ENCODE data around the gene CALD1.

Gene CALD1

GRCh38 chr7:134778941-134779740 lies at the start of gene CALD1:
Gene CALD1 (plus strand): TSS chr7:134779634. CDS start chr7:134867734, 88,100 bp downstream.
- DNase-seq: no peak

- DNase-seq: no peak
Observed at GRCh38 chr7:134729895-134730294, 49.5 kb upstream of the CALD1 start.

- no peak for DNase-seq
Observed at GRCh38 chr7:134730411-134730829, 49.0 kb upstream of the CALD1 start.

GRCh38 chr7:134731616-134732015 lies 47.8 kb upstream of the CALD1 start:
- no peak for DNase-seq

GRCh38 chr7:134732728-134733127 lies 46.7 kb upstream of the CALD1 start:
- DNase-seq: no peak

GRCh38 chr7:134736381-134736780 lies 43.1 kb upstream of the CALD1 start:
- DNase-seq: no peak

GRCh38 chr7:134737566-134738345 lies 41.7 kb upstream of the CALD1 start:
- no peak for DNase-seq

- DNase-seq: no peak
Observed at GRCh38 chr7:134739362-134739761, 40.1 kb upstream of the CALD1 start.

- DNase-seq: no peak
Observed at GRCh38 chr7:134740376-134740775, 39.1 kb upstream of the CALD1 start.

GRCh38 chr7:134741907-134742635 lies 37.4 kb upstream of the CALD1 start:
- no peak for DNase-seq

GRCh38 chr7:134742688-134743350 lies 36.6 kb upstream of the CALD1 start:
- no peak for DNase-seq

GRCh38 chr7:134744569-134744968 lies 34.9 kb upstream of the CALD1 start:
- no peak for DNase-seq

- DNase-seq: no peak
Observed at GRCh38 chr7:134747326-134747725, 32.1 kb upstream of the CALD1 start.

- no peak for DNase-seq
Observed at GRCh38 chr7:134750083-134751062, 29.1 kb upstream of the CALD1 start.

GRCh38 chr7:134752006-134752760 lies 27.3 kb upstream of the CALD1 start:
- no peak for DNase-seq

- no peak for DNase-seq
Observed at GRCh38 chr7:134755422-134756022, 23.9 kb upstream of the CALD1 start.

GRCh38 chr7:134757938-134758337 lies 21.5 kb upstream of the CALD1 start:
- no peak for DNase-seq

GRCh38 chr7:134758981-134759380 lies 20.5 kb upstream of the CALD1 start:
- DNase-seq: no peak

GRCh38 chr7:134761266-134761665 lies 18.2 kb upstream of the CALD1 start:
- DNase-seq: no peak

- no peak for DNase-seq
Observed at GRCh38 chr7:134763960-134764359, 15.5 kb upstream of the CALD1 start.
